HG03442 (cell line): Measurements from ENCODE around the gene CCDC3.
"Not testable (repeated sequence)": the region's sequence is repeated elsewhere in the genome, so short reads cannot be mapped to it uniquely, and the experiment has no call there.

Experiments
- ATAC-seq: cut with Tn5 transposase; IDR thresholded peaks from one replicate; pipeline ENCODE4 v1.9.1; 2021; ENCODE audit warnings: mild to moderate bottlenecking, moderate library complexity; ENCODE audit not compliant: unreplicated experiment

CCDC3 gene

GRCh38 chr10:13001041-13001886 is at the start of gene CCDC3:
CCDC3 (minus strand) TSS chr10:13001713; CDS start chr10:13001570, 143 bp downstream.
- no peak for ATAC-seq

- no peak for ATAC-seq
Measured at GRCh38 chr10:13051126-13051694, 49.7 kb upstream of the CCDC3 start.

GRCh38 chr10:13049774-13050420 is 48.4 kb upstream of the CCDC3 start:
- no peak for ATAC-seq

GRCh38 chr10:13048762-13049161 is 47.2 kb upstream of the CCDC3 start:
- no peak for ATAC-seq

- ATAC-seq: no peak
Measured at GRCh38 chr10:13047529-13048206, 46.2 kb upstream of the CCDC3 start.

- ATAC-seq: no peak
Measured at GRCh38 chr10:13046851-13047528, 45.5 kb upstream of the CCDC3 start.

DNA sequence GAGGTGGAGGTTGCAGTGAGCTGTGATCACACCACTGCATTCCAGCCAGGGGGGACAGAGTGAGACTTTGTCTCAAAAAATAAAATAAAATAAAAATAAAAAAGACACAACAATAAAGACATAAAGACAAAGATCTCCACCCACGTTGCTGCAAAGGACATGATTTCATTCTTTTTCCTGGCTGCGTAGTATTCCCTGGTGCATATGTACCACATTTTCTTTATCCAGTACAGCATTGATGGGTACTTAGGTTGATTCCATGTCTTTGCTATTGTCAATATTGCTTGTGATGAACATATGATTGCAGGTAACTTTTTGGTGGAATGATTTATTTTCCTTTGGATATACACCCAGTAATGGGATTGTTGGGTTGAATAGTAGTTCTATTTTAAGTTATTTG is 42.0 kb upstream of the CCDC3 start:
- no peak for ATAC-seq

DNA sequence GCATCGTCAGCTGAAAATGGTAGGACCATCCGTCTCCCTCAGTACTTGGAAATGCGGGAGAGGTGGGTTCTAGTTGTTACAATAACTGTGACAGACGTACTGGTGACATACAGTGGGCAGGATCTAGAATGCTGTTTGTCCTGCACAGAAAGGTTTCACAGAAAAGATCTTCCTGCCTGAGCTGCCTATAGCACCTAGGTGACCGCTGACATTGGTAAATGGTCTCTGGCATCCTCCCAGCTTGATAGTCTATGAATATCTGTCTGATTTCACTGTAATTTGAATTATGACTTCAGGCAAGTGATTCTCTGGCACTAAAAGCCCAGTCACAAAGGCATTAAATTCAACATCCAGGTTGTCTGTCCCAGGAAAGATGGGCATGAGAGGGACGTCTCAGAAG is 38.2 kb upstream of the CCDC3 start:
- no peak for ATAC-seq

- no peak for ATAC-seq
Measured at GRCh38 chr10:13038391-13038790, 36.9 kb upstream of the CCDC3 start.

DNA sequence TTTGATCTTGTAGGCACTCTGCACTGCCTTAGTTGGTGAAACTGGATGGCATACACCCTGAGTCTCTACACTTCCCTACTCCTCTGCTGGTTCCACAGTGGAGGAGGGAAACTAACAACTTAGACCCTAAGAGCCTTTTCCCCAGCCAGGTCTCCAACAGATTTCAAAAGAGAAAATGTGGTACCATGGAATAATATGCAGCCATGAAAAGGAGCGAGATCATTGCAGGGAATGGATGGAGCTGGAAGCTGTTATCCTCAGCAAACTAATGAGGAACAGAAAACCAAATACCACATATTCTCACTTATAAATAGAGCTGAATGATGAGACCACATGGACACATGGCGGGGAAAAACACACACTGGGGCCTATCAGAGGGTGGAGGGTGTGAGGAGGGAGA is 36.3 kb upstream of the CCDC3 start:
- no peak for ATAC-seq

- ATAC-seq: no peak
Measured at GRCh38 chr10:13036841-13037240, 35.3 kb upstream of the CCDC3 start.

DNA sequence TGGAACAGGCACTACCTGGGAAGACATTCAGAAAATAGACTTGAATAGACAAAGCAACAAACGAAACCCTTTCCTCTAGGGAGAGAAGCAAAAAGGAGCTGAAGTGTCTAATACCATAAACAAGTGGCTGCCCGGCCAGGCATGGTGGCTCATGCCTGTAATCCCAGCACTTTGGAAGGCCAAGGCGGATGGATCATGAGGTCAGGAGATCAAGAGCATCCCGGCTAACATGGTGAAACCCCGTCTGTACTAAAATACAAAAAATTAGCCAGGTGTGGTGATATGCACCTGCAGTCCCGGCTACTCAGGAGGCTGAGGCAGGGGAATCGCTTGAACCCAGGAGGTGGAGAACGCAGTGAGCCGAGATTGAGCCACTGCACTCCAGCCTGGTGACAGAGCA is 34.2 kb upstream of the CCDC3 start:
- not testable (repeated sequence) for ATAC-seq

GRCh38 chr10:13026873-13027272 is 25.4 kb upstream of the CCDC3 start:
- ATAC-seq: no peak

DNA sequence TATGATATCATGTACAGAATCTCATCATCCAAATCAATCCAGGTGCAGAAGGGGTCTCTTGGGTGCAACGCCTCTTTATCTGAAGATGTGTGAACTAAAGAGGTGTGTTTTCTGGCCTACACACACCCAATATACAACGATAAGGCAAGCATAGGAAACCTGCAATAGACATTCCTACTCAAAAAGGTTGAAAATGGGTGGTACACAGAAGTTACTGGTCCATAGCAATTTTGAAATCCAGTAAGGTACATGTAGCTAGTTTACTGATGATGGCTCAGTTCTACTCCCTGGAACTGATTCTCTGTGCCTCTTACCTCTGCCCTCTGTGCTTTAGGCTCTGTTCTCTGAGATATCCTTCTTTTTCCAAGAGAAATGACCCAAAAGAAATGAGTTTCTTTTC is 22.2 kb upstream of the CCDC3 start:
- ATAC-seq: no peak

- ATAC-seq: no peak
Measured at GRCh38 chr10:13019280-13019679, 17.8 kb upstream of the CCDC3 start.

DNA sequence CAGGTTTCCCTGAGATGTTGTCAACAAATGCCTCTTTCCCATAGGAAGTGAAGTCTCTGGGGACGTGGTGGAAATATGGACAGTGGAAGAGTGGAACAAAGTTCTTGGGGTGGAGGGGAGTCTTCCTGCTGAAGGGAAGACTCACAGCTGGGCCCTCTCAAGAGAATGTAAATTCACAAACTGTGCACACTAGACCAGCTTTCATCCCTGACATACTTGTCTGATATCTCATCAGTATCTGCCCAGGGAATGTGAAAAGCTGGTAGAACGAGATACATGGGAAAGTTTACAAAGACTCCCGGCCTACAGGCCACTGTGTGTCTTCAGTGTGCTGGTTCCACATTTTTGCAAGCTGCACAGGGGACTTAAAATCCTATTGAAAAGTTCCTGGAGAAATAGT is 16.7 kb upstream of the CCDC3 start:
- no peak for ATAC-seq

- no peak for ATAC-seq
Measured at GRCh38 chr10:13016886-13017285, 15.4 kb upstream of the CCDC3 start.

DNA sequence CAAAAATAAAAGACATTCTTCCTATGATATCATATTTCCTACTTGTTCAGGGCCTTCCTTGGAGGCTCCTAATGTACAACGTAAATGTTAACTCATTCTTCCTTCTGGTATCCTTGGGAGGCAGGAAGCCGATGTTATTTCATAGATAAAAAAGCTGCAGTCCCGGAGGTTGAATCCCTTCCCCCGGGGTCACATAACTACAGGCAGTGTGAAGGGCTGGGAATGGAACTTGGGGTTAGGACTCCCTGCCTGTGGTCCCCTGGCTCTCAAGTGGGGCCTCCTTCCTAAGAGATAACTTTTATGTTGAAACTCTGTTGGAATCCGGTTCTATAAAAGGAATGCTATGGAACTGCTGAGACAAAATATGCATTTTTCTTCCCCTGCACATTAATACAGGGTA is 14.9 kb upstream of the CCDC3 start:
- no peak for ATAC-seq

DNA sequence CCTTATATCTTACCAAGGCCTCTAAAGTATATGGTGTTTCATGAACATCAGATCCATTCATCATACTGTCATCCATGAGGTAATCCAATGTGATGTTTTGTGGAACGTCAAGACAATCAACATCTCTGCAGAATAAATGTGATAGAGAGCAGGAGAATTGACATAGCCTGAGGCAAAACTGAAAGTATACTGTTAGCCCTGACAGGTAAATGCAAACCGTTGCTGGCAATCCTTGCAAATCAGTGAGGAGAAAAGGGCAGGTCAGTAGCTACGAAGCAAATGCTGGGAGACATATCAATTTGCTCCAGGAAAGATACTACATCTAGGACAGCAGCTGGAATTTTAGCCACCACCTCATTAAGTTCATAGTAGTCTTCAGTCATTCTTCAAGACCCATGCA is 4.5 kb upstream of the CCDC3 start:
- no peak for ATAC-seq

DNA sequence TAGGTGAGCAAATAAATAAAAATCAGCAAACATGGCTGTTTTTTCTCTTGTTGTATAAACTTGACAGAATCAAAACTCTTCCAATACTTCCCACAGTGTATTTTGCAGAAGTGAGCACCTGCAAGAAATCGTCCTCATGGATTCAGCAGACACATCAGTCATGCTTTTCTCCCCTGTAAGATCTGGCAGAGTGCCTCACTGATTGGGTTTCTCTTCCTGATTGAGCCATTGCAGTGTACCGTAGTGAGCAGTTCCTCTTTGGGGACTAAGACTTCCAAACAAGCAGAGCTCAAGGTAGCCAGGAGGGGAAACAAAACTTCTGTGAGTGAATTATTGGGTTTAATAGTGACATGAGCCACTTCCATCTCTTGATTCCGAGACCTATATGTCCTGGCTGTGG is 2.2 kb upstream of the CCDC3 start:
- no peak for ATAC-seq

DNA sequence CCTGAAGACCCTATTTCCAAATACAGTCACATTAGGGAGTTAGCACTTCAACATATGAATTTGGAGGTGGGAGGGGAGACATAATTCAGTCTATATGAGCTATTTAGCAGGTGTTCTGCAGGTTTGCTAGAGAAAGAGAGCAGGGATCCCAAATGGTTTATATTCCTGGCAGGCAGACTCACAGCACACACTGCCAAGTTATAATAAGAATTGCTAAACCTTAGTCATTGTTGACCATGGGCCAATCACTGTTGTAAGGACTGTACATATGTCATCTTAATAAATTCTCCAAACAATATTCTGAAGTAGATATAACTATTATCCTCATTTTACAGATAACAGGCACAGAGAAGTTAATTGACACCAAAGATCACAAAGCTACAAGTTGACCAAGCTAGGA is 1.5 kb upstream of the CCDC3 start:
- no peak for ATAC-seq
